TTC549 (cell line): ENCODE measurements around the gene EFTUD2.

Source experiments
- FAIRE-seq: peaks from 2 replicates; lab custom pipeline; 2012; peaks lifted over from hg19 to GRCh38; lab: Jason Lieb, UNC

Gene EFTUD2

DNA sequence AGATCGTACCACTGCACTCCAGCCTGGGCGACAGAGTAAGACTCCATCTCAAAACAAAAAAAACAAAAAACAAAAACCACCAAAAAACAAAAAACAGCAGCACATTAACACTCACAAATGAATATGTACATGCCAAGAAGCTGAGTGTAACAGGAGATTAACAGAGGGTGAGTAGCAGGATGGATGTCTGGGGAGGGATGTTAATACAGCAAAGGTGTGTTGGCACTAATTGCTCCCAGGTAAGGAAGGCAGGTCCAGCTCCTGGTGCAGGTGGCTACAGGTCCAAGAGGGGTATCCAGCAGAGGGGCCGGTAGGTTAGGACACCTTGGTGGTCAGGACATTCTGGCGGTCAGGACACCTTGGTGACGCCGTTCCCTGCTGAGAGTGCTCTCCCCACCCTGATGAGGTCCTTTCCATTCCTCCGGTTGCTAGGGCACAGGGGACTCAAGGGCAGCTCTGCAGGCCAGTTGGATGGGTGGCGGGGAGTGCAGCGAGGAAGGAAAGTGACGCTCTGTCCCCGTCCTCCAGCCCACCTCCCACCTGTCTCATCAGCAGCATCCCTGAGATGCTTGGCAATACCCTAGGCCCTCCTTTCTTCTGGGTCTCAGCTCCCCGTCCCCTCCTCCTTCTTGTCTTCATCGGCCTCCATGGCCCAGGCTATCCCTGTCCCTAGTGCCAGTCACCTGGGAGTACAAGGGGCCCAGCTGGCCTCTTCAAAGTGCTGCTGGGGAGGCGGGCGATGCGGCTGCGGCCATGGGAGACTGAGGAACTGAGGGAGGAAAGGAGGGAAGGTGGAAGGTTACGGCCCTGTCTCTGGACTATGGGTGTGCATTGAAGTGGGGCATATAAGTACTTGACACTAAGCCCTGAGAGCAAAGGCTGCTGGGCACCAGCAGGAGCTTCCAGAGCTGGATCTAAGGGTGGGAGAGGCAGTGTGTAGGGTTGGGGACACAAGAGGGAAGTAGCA lies 26.8 kb upstream of the EFTUD2 start:
- no peak for FAIRE-seq

GRCh38 chr17:44924107-44924544 lies 24.9 kb upstream of the EFTUD2 start:
- no peak for FAIRE-seq

DNA sequence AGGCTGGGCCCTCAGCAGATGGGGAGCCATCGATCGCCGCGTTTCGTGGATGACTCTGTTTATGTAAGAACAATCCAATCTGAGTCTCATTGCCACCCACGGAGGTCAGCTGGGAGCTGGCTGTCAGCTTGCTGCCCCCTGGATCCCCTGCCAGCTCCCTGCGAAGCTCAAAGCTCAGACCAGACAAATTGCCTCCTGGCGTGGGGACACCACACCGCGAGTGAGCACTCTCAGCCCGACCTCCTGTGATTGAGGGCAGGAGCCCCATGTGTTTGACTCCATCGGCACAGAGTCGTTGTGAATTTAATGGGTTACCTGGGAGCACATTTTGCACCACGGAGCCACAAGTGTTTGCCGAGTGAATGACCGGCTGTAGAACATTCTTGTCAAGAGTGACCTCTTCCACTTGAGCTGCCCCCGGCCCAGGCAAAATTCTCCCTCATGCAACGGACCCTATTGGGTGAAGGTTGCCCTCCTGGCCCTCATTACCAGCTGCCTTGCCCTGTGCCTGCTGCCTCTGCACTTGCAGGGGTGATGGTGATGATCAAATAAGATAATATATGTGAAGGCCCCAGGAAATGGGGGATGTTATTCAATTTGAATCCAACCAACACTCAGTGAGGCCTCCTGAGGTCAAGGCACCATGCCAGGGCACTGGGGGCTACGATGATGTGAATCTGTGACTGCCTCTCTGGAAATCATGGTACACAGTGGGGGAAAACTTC lies 23.7 kb upstream of the EFTUD2 start:
- no peak for FAIRE-seq

- FAIRE-seq, result no peak
Measured at GRCh38 chr17:44922136-44922535, 22.9 kb upstream of the EFTUD2 start.

GRCh38 chr17:44921122-44921882 lies 22.1 kb upstream of the EFTUD2 start:
- no peak for FAIRE-seq

- no peak for FAIRE-seq
Measured at GRCh38 chr17:44920565-44920940, 21.3 kb upstream of the EFTUD2 start.

DNA sequence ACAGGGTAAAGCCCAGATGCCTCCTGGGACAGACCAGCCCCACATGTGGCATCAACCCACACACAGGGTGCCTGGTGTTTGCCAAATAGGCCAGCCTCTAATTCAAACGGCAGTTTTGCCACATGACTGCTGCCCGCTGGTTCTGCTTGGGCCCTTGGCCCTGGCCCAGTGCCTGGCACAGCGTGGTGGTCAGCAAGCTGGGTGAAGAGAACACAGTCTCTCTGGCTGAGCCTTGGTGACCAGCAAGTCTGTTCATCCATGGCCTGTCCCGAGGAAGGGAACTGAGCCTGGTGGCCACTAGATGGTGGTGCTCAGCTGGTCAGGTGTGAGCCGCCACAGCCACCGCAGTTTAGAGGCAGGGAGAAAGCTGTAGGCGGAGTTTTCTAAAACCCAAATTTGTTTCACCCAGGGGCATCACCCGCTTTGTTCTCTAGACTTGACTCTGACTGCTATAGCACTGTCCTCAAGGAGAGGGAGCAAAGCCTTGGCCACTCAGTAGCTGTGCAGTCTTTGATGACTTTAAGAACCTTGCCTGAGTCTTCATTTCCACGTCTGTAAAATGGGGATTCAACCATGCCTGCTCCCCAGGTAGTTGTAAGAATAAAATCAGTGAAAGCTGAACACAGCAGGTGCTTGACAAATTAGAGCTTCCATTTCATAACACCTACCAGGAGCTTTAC lies 20.8 kb upstream of the EFTUD2 start:
- FAIRE-seq, result no peak

- FAIRE-seq, result no peak
Measured at GRCh38 chr17:44919411-44919810, 20.2 kb upstream of the EFTUD2 start.

DNA sequence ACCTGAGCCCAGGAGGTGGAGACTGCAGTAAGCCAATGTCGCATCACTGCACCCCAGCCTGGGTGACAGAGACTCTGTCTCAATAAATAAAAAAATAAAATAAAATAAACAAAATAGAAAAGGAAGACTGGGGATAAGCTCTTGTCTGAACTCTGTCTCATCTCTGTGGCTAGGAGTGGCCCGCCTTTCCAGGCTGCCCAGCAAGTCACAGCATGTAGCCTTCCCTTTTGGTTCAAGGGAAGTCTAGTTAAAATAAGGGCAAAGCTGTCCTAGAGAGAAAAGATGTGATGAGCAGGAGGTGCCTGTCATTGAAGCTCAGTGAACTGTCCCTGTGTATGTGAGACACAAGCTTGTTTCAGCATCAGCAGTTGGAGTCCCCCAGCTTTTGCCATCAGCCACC lies 18.8 kb upstream of the EFTUD2 start:
- FAIRE-seq, result no peak

DNA sequence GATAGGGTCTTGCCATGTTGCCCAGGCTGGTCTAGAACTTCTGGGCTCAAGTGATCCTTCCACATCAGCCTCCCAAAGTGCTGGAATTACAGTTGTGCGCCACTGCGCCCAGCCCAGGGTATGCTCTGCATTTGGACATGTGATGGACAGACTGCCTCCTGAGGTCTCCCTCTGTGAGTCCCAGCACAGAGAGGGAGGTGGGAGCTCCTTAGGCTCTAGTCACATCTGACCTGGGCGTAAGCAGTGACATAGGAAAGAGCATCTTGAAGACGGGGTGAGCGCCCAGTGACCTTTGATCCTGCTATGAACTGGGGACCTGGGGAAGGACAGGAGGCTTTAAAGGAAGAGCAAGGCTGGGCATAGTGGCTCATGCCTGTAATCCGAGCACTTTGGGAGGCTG lies 18.2 kb upstream of the EFTUD2 start:
- FAIRE-seq, result no peak

DNA sequence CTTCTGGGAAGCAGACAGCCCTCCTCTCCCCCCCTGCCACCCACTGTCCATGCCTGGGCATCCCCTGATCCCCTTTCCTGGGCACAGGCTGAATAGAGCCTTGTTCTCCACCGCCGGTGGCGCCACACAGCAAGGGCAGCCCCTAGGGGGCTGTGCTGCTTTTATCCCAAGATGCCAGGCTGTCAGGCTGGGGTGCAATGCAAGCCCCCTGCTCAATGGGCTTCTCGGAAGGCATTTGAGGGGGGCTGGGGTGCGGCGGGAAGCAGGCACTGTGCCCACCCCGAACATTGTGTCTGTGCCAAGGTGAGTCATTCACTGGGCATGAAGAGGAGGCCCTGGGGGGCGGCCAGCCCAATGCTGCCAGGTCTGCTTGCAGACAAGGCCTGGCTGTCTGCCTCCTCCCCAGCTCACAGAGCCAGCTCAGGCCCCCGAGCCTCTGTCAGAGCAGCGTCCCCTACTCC lies 17.6 kb upstream of the EFTUD2 start:
- FAIRE-seq, result no peak

- no peak for FAIRE-seq
Measured at GRCh38 chr17:44915862-44916780, 16.9 kb upstream of the EFTUD2 start.

DNA sequence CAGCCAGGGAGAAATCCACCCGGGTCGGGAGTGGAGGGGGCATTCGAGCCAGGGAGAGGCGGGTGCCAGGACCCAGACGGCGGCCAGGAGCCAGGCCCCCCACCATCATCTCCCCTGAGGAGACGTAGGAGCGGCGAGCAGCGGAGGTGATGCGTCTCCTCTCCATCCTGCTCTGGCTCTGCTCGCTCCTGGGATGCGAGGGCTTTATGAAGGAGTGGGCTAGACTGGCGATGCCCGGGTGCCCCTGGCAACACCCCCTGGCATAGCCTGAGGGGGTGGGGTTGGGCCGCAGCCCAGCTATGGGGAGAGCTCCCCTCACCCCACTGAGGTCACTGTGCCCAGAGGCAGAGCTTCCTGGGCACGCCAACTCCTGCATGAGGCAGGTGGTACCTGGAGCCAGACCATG lies 16.1 kb upstream of the EFTUD2 start, which contains the start of gene GFAP:
TSS of gene GFAP (minus strand) at position 180 of the 406 bp plus-strand sequence. CDS start at position 166, 14 bp downstream.
- no peak for FAIRE-seq

GRCh38 chr17:44914698-44915271 lies 15.5 kb upstream of the EFTUD2 start:
- FAIRE-seq, result no peak

- no peak for FAIRE-seq
Measured at GRCh38 chr17:44914148-44914547, 14.9 kb upstream of the EFTUD2 start.

GRCh38 chr17:44913676-44914075 lies 14.4 kb upstream of the EFTUD2 start:
- no peak for FAIRE-seq

DNA sequence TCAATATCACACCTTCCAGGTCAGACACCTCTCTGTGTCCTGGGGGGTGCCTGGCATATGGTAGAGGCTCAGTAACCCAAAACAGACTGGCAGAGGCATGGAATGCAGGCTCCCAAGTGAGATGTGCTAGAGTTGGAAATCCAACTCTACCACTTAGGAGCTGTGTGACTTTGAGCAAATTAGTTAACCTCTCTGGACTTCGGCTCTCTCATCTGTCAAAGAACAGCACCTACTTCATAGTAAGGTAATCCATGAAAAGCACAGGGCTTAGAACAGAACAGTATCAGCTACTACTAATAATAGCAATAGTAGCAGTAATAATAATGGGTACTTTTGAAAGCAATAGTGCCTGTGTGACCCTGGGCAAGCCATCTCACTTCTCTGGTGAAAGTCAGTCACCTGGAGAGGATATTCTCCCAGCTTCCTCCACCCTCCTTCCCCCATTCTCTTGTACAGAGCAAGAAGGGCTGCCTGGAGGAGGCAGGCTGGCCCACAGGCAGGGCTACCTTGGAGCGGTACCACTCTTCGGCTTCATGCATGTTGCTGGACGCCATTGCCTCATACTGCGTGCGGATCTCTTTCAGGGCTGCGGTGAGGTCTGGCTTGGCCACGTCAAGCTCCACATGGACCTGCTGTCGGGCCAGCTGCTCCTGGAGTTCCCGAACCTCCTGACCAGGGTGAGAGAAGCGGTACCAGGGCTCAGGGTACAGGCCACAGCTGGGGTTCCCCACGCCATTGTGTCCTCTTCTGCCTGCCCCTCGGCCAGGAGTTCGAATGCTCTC lies 13.7 kb upstream of the EFTUD2 start:
- FAIRE-seq, result no peak

- no peak for FAIRE-seq
Measured at GRCh38 chr17:44911133-44912001, 12.1 kb upstream of the EFTUD2 start.
